CD14-positive monocyte (primary cell): ENCODE data around the gene SLC25A25. TPM values are rescaled to one million over a fixed set of nuclear protein-coding genes. Genes with fewer than 3 reads are reported as not detected.

Source experiments
- DNase-seq, 3 donors: peaks; one replicate each; pipeline ENCODE4 v3.0.0-alpha.2; 2011 to 2022
- H2AFZ ChIP-seq: 2 replicates; pipeline ENCODE4 v1.6.0; 2012; ENCODE audit warnings: mild to moderate bottlenecking, low read depth, low read length, inconsistent platforms; ENCODE audit not compliant: insufficient read depth, poor library complexity, severe bottlenecking
- H3K27ac ChIP-seq, 2 donors: 1 replicate in 1 of 2; 2 replicates in 1 of 2; pipeline ENCODE4 v1.5.1; 2012 to 2013; ENCODE audit warnings: low read length in 2 of 2, control low read depth in 1 of 2, inconsistent platforms in 1 of 2, low read depth in 1 of 2, mild to moderate bottlenecking in 1 of 2
- H3K27me3 ChIP-seq, 2 donors: one replicate each; pipeline versions ENCODE4 v1.6.0 to v1.6.1; 2011 to 2013; ENCODE audit warnings: low read length in 2 of 2; ENCODE audit not compliant: control insufficient read depth in 2 of 2, insufficient read depth in 2 of 2
- H3K36me3 ChIP-seq, 2 donors: replicated peaks in 1 of 2; 1 replicate in 1 of 2; 2 replicates in 1 of 2; pipeline versions ENCODE4 v1.5.1 to v1.6.1; 2012 to 2013; ENCODE audit warnings: low read length in 2 of 2, control low read depth in 1 of 2, inconsistent platforms in 1 of 2, mild to moderate bottlenecking in 1 of 2; ENCODE audit not compliant: insufficient read depth in 2 of 2, control insufficient read depth in 1 of 2
- H3K4me1 ChIP-seq, 2 donors: 1 replicate in 1 of 2; 2 replicates in 1 of 2; pipeline versions ENCODE4 v1.5.1 to v1.6.1; 2012 to 2013; ENCODE audit warnings: low read length in 2 of 2, control low read depth in 1 of 2, inconsistent platforms in 1 of 2, mild to moderate bottlenecking in 1 of 2, moderate library complexity in 1 of 2; ENCODE audit not compliant: insufficient read depth in 2 of 2, control insufficient read depth in 1 of 2
- H3K4me2 ChIP-seq: replicated peaks from 2 replicates; pipeline ENCODE3; 2012; ENCODE audit warnings: low read length, moderate library complexity, mild to moderate bottlenecking; ENCODE audit not compliant: poor library complexity, severe bottlenecking; ENCODE audit errors: extremely low read depth
- H3K4me3 ChIP-seq, 3 experiments: fragments of 200-600 bp in 1 of 3; sonication (generic) in 1 of 3; replicated peaks in 1 of 3; 1 replicate in 2 of 3; 2 replicates in 1 of 3; pipeline ENCODE4 v1.5.1; 2011 to 2013; ENCODE audit warnings: low read length in 3 of 3, mild to moderate bottlenecking in 3 of 3, control low read depth in 2 of 3, low read depth in 2 of 3, inconsistent platforms in 1 of 3, moderate library complexity in 1 of 3
- H3K79me2 ChIP-seq: 2 replicates; pipeline ENCODE4 v1.6.0; 2012; ENCODE audit warnings: mild to moderate bottlenecking, control low read depth, inconsistent platforms, low read length, moderate library complexity; ENCODE audit not compliant: insufficient read depth
- H3K9ac ChIP-seq: 2 replicates; pipeline ENCODE4 v1.6.0; 2017; ENCODE audit warnings: low read length, mild to moderate bottlenecking; ENCODE audit not compliant: insufficient read depth, poor library complexity, severe bottlenecking
- H3K9me3 ChIP-seq, 2 donors: replicated peaks in 1 of 2; 1 replicate in 1 of 2; 2 replicates in 1 of 2; pipeline versions ENCODE4 v1.5.1 to v1.6.1; 2012 to 2013; ENCODE audit warnings: low read length in 2 of 2, control low read depth in 1 of 2; ENCODE audit not compliant: control insufficient read depth in 1 of 2, insufficient read depth in 1 of 2
- H4K20me1 ChIP-seq: 2 replicates; pipeline ENCODE4 v1.6.0; 2012; ENCODE audit warnings: mild to moderate bottlenecking, low read length, control low read depth, moderate library complexity; ENCODE audit not compliant: insufficient read depth
- H3K27ac Mint-ChIP-seq, 7 donors: one replicate each; pipeline ENCODE4 v1.8.0; 2020; ENCODE audit warnings: mild to moderate bottlenecking in 7 of 7, mixed read lengths in 7 of 7, moderate library complexity in 6 of 7, inconsistent platforms in 2 of 7
- H3K27me3 Mint-ChIP-seq, 3 donors: one replicate each; pipeline ENCODE4 v1.8.0; 2021 to 2022; ENCODE audit warnings: low read depth in 3 of 3, mild to moderate bottlenecking in 3 of 3, mixed read lengths in 3 of 3, moderate library complexity in 3 of 3, inconsistent platforms in 1 of 3
- H3K36me3 Mint-ChIP-seq, 2 donors: one replicate each; pipeline ENCODE4 v1.8.0; 2020; ENCODE audit warnings: mixed read lengths in 2 of 2, inconsistent platforms in 1 of 2, mild to moderate bottlenecking in 1 of 2
- H3K4me1 Mint-ChIP-seq: one replicate; pipeline ENCODE4 v1.8.0; 2020; ENCODE audit warnings: mild to moderate bottlenecking, mixed read lengths
- H3K4me3 Mint-ChIP-seq, 2 donors: one replicate each; pipeline ENCODE4 v1.8.0; 2020; ENCODE audit warnings: mild to moderate bottlenecking in 2 of 2, mixed read lengths in 2 of 2, moderate library complexity in 1 of 2
- H3K9me3 Mint-ChIP-seq, 7 donors: one replicate each; pipeline ENCODE4 v1.8.0; 2020 to 2022; ENCODE audit warnings: mixed read lengths in 7 of 7, mild to moderate bottlenecking in 6 of 7, moderate library complexity in 6 of 7, inconsistent platforms in 2 of 7
- CTCF ChIP-seq: fragments of 200-600 bp; IDR thresholded peaks from one replicate; pipeline ENCODE4 v1.8.0; 2022; ENCODE audit warnings: antibody characterized with exemption, mild to moderate bottlenecking
- WGBS: methylation state at CpG from one replicate; pipeline ENCODE4 v1.1.5; 2013; ENCODE audit warnings: missing lambda C conversion rate; ENCODE audit not compliant: insufficient coverage; 5-methylcytosine and 5-hydroxymethylcytosine counted together
- intact Hi-C, 2 donors: fragments of 100-400 bp; cut with micrococcal nuclease; formaldehyde crosslinking; loops; one replicate each; pipeline versions ENCODE4 v1.15.0 to v1.15.1; 2023
- polyA plus RNA-seq, 3 donors: library from polyadenylated mRNA; depleted of rRNA in 1 of 3; unstranded in 2 of 3; stranded (reverse) in 1 of 3; fragments of 300-500 nt in 2 of 3; fragments of >200 nt in 1 of 3; fragmentation: Illumina TruSeq in 2 of 3; gene quantifications; 1 replicate in 2 of 3; 2 replicates in 1 of 3; pipeline ENCODE4 v1.2.3, GENCODE V29; 2012 to 2021

Gene SLC25A25
- polyA plus RNA-seq, 3 donors: 5.1 to 43.3 (median 6.3) TPM

- peaks cover 13 to 20% of the 10 kb centered on the region in 2 donors for H3K4me1 ChIP-seq
- H3K4me3 Mint-ChIP-seq: no peak overlapping the region
- peaks cover 1 to 4% (median 1%) of the 10 kb centered on the region in 3 donors for H3K27me3 Mint-ChIP-seq
- H2AFZ ChIP-seq: no peak overlapping the region
- no CpG with 5 or more reads among the region's 1 CpG for WGBS
- peaks cover 24% of the 10 kb centered on the region for H3K4me1 Mint-ChIP-seq
- DNase-seq: no peak
- no peak overlapping the region for H3K4me3 ChIP-seq
- no peaks in the 10 kb centered on the region for H4K20me1 ChIP-seq
- H3K27ac ChIP-seq: no peak overlapping the region
- peaks cover 0 to 6% (median 0%) of the 10 kb centered on the region in 7 donors for H3K9me3 Mint-ChIP-seq
- intact Hi-C loops: no loop called here
- H3K79me2 ChIP-seq: no peaks in the 10 kb centered on the region
- no peaks in the 10 kb centered on the region for H3K36me3 ChIP-seq
- no peaks in the 10 kb centered on the region for H3K27me3 ChIP-seq
- no peaks in the 10 kb centered on the region for H3K9me3 ChIP-seq
- no peak for TF ChIP-seq CTCF
- no peak overlapping the region for H3K27ac Mint-ChIP-seq
- H3K36me3 Mint-ChIP-seq: no peaks in the 10 kb centered on the region
- H3K4me2 ChIP-seq: no peak overlapping the region
- H3K9ac ChIP-seq: no peak overlapping the region
These were observed 22.2 kb upstream of the SLC25A25 start for GRCh38 chr9:128045831-128046230.

GRCh38 chr9:128047231-128047630 lies 20.8 kb upstream of the SLC25A25 start:
- WGBS: 80% methylated on average over 1 of the region's 6 CpGs
- no peaks in the 10 kb centered on the region for H3K9me3 ChIP-seq
- H4K20me1 ChIP-seq: no peaks in the 10 kb centered on the region
- Mint-ChIP-seq H3K36me3 (no peaks in the 10 kb centered on the region), H3K4me3 (no peak overlapping the region), H3K4me1 (peaks cover 26% of the 10 kb centered on the region), H3K9me3 (peaks cover 0 to 6% (median 0%) of the 10 kb centered on the region in 7 donors), H3K27ac (no peak overlapping the region), H3K27me3 (peaks cover 1 to 4% (median 1%) of the 10 kb centered on the region in 3 donors)
- no peak for TF ChIP-seq CTCF
- no peak overlapping the region for H3K4me2 ChIP-seq
- H3K9ac ChIP-seq: no peak overlapping the region
- no peaks in the 10 kb centered on the region for H3K79me2 ChIP-seq
- no peak for DNase-seq
- H3K27me3 ChIP-seq: no peaks in the 10 kb centered on the region
- intact Hi-C loops: no loop called here
- H3K4me3 ChIP-seq: no peak overlapping the region
- no peak overlapping the region for H2AFZ ChIP-seq
- H3K36me3 ChIP-seq: no peaks in the 10 kb centered on the region
- H3K27ac ChIP-seq: no peak overlapping the region
- H3K4me1 ChIP-seq: peaks cover 19 to 28% of the 10 kb centered on the region in 2 donors
